ENCODE results near the gene SLC39A8.
A peak's percentile ranks its signal among the peaks of the same experiment; 100 is the strongest.
"Not testable (repeated sequence)": the region's sequence is repeated elsewhere in the genome, so short reads cannot be mapped to it uniquely, and the experiment has no call there.

SLC39A8 gene

DNA sequence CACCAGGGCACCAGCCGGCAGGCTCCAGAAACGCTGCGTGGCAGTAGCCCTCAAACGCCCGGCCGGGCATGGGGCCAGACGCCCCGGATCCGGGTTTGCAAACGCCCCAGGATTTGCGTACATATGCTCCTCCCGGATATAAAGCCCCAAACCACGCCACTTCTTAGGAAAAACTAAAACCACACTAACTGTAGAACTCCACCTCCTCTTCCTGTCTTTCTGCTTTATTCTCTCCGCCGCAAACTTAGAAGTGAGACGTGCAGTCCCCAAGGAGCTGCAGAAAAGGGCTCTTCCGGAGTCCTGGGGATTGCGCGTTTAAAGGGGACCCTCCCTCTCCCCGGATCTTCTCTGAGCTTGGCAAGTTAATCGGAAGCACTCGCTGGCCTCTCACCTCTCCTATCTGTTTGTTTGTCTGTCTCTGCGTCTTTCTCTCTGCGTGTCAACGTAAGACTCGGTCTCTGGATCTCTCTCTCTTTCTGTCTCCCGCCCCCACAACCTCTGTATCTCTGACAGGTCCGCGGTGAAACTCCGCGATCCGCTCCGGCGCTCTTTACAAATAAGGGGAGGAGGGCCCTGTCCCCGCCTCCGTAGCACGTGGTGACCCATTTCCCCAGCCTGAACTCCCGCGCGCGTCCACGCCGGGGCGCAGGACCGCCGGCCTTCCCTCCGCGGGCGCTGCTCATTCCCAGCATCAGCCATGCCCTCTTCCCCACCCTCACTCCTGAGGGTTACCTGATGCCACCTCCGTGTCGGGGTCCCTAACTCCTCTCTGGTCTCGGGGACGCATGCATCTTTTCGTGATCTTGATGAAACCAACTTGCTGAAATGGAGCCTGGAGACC, at the start of gene SLC39A8:
SLC39A8 (minus strand) TSS at position 529 of the 841 bp plus-strand sequence. CDS start 820 bp downstream, outside the sequence.
- TF ChIP-seq, protein P1, sequence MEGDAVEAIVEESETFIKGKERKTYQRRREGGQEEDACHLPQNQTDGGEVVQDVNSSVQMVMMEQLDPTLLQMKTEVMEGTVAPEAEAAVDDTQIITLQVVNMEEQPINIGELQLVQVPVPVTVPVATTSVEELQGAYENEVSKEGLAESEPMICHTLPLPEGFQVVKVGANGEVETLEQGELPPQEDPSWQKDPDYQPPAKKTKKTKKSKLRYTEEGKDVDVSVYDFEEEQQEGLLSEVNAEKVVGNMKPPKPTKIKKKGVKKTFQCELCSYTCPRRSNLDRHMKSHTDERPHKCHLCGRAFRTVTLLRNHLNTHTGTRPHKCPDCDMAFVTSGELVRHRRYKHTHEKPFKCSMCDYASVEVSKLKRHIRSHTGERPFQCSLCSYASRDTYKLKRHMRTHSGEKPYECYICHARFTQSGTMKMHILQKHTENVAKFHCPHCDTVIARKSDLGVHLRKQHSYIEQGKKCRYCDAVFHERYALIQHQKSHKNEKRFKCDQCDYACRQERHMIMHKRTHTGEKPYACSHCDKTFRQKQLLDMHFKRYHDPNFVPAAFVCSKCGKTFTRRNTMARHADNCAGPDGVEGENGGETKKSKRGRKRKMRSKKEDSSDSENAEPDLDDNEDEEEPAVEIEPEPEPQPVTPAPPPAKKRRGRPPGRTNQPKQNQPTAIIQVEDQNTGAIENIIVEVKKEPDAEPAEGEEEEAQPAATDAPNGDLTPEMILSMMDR (IDR thresholded peaks at IDR 0.05; ENCODE audit: low read depth, low read length, missing control alignments): peak; percentile 80
- H3K4me3 ChIP-seq (ENCODE audit: low read depth, low read length): peak within 1 kb of the TSS; percentile 65
- peak; percentile 55 for DNase-seq (ENCODE audit: low read depth)
- in situ Hi-C loops (cut with HindIII; ENCODE audit: low sequenced_read_pairs): no loop called here

DNA sequence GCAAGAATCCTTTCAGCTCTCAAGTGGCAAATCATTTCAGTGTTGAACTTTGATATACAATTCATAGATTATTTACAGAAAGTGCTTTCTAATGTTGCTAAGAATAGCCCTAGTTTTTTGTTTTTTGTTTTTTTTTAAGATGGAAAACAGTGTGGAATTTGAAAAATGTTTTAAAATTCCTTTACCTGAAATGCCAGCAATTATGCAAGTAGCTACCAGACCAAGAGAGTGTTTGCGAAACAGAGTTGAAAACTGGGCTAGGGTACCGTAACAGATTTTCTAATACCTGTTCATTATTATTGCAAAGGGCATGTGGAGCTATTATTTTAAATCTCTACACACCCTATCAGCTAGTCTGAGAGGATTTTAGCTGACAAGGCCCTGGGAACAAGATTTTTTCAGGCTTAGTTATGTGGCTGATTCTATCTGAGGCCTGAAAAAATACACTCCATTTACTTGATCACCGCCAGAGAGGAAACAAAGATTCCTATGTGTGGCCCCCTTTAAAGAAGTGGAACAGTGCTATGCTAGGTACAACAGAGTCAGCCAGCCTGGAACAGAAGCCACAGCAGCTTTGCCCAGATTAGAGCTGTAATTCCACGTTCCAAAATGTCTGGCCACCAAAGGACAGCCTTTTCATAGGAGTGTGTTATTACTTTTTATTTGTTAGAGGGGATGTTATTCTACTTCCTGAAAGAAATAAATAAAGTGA, 46.9 kb upstream of the SLC39A8 start:
- TF ChIP-seq, protein P1 (IDR thresholded peaks at IDR 0.05; ENCODE audit: low read depth, low read length, missing control alignments): no peak
- in situ Hi-C loops (cut with HindIII; ENCODE audit: low sequenced_read_pairs): no loop called here
- no peak for DNase-seq (ENCODE audit: low read depth)

DNA sequence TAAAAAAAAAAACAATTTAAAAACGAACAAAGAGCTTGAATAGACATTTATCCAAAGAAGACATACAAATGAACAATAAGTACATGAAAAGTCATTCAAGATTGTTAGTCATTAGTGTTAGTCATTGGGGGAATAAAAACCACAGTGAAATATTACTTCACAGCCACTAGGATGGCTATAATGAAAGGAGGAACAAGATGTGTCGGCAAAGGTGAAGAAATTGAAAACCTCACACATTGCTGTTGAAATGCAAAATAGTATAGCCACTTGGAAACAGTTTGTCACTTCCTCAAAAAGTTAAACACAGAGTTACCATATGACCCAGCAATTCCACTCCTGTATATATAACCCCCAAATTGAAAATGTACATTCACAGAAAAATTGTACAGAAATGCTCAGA, 45.2 kb upstream of the SLC39A8 start:
- in situ Hi-C loops (cut with HindIII; ENCODE audit: low sequenced_read_pairs): no loop called here
- no peak overlapping the region for H3K4me3 ChIP-seq (ENCODE audit: low read depth, low read length)
- TF ChIP-seq, protein P1 (IDR thresholded peaks at IDR 0.05; ENCODE audit: low read depth, low read length, missing control alignments): peak; percentile 9
- DNase-seq (ENCODE audit: low read depth): peak; percentile 29

More for the DNA sequence above, 46.9 kb upstream of the SLC39A8 start:
- no peak overlapping the region for H3K4me3 ChIP-seq (ENCODE audit: low read depth, low read length)

DNA sequence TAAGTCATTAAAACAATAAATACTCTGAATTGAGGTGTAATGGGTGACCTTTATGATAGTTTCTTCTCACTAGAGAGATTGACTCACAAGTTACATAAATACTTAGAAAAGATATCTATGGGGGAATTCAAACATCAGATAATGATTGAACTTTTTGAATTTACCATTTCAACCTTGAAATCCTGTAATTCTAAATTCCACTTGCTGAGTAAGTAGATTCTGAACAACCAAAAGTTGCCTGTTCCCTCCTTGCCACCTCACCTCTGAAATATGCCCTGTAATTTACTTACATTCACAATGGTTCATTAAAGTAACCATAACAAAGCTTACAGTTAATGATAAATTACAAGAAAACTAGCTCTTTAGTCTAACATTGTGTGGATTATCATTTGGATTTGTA, 43.3 kb upstream of the SLC39A8 start:
- no peak overlapping the region for H3K4me3 ChIP-seq (ENCODE audit: low read depth, low read length)
- TF ChIP-seq, protein P1 (IDR thresholded peaks at IDR 0.05; ENCODE audit: low read depth, low read length, missing control alignments): no peak
- DNase-seq (ENCODE audit: low read depth): no peak
- in situ Hi-C loops (cut with HindIII; ENCODE audit: low sequenced_read_pairs): no loop called here

DNA sequence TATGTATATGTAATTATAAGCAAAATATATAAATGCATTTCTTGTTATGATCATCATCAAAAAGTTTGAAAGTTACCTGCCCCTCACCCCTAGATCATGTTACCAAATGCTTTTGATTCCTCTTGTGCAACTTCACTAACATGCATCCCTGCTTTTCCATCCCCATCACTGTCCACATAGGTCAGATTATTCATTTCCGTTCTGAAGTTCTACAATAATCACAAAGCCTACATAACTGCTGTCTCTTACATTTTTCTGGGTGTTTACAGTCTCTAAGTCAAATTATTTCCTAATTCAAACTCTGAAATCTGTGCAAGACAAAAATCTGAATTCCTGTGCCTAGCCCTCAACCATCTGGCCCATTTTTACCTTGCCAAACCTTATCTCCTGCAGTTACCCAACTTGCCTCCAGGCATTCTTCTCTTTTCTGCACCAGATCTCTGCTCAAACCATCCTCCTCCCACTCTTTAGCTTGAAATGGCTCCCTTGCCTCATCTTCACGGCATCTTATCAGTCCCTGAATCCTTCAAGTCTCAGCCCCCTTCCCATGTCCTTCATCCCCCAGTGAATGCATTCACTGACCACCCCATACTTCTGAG, 42.4 kb upstream of the SLC39A8 start:
- H3K4me3 ChIP-seq (ENCODE audit: low read depth, low read length): no peak overlapping the region
- no peak for DNase-seq (ENCODE audit: low read depth)
- TF ChIP-seq, protein P1 (IDR thresholded peaks at IDR 0.05; ENCODE audit: low read depth, low read length, missing control alignments): no peak
- in situ Hi-C loops (cut with HindIII; ENCODE audit: low sequenced_read_pairs): no loop called here

DNA sequence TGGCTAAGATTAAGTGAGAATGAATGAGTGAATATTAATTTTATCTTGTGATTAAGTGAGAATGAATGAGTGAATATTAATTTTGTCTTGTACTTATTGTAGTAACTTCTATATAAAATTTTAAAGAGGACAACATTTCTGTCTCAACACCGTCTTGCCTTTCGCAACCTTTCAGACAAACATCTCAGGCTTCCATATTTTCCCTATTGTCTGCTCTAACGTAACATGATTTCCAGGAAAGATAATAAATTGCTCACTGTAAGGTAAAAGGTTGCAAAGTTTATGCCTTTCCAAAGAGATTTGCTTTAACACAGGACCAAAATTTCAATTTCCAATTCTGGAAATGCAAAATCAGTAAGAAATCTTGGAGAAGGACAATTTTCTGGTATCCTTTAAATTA, 41.7 kb upstream of the SLC39A8 start:
- no peak for DNase-seq (ENCODE audit: low read depth)
- in situ Hi-C loops (cut with HindIII; ENCODE audit: low sequenced_read_pairs): no loop called here
- TF ChIP-seq, protein P1 (IDR thresholded peaks at IDR 0.05; ENCODE audit: low read depth, low read length, missing control alignments): no peak
- H3K4me3 ChIP-seq (ENCODE audit: low read depth, low read length): no peak overlapping the region

DNA sequence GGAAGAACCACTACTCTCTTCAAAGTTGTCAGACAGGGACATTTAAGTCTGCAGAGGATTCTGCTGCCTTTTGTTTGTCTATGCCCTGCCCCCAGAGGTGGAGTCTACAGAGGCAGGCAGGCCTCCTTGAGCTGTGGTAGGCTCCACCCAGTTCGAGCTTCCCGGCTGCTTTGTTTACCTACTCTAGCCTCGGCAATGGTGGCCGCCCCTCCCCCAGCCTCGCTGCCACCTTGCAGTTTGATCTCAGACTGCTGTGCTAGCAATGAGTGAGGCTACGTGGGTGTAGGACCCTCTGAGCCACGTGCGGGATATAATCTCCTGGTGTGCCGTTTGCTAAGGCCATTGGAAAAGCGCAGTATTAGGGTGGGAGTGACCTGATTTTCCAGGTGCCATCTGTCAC, 35.0 kb upstream of the SLC39A8 start:
- H3K4me3 ChIP-seq (ENCODE audit: low read depth, low read length); in situ Hi-C loops (cut with HindIII; ENCODE audit: low sequenced_read_pairs); DNase-seq (ENCODE audit: low read depth): not testable (repeated sequence)
